ENCODE results near the gene WNT3. TPM values are rescaled to one million over a fixed set of nuclear protein-coding genes. Genes with fewer than 3 reads are reported as not detected.

Gene WNT3
- total and polyA plus RNA-seq, 4 donors, result 0.19 to 4.3 (median 2.7) TPM

- no peak overlapping the region for H3K9ac ChIP-seq (ENCODE audit: low read depth in 1 of 2, low read length in 2 of 2)
- H3K27ac ChIP-seq (ENCODE audit: low read depth in 1 of 2, low read length in 2 of 2), result no peak overlapping the region
- H3K9me3 ChIP-seq (ENCODE audit: control insufficient read depth in 4 of 4, low read length in 3 of 4), result no peaks in the 10 kb centered on the region
- H3K27me3 ChIP-seq (ENCODE audit: control insufficient read depth in 4 of 4, insufficient read depth in 4 of 4, low read length in 3 of 4), result no peaks in the 10 kb centered on the region
- no peak overlapping the region for H3K4me3 ChIP-seq (ENCODE audit: low read depth in 1 of 3, low read length in 3 of 3)
- TF ChIP-seq MAX (IDR thresholded peaks at IDR 0.05), result no peak
- TF ChIP-seq REST (IDR thresholded peaks at IDR 0.05), result no peak
- TF ChIP-seq FOXA2 (IDR thresholded peaks at IDR 0.05), result no peak
- TF ChIP-seq SP1 (IDR thresholded peaks at IDR 0.05), result no peak
- TF ChIP-seq YY1 (IDR thresholded peaks at IDR 0.05), result no peak
- TF ChIP-seq HNF4A (conservative IDR thresholded peaks at IDR 0.05), result no peak
- no peak for TF ChIP-seq RAD21 (IDR thresholded peaks at IDR 0.05)
- TF ChIP-seq JUND (IDR thresholded peaks at IDR 0.05), result no peak
- TF ChIP-seq HNF4G (IDR thresholded peaks at IDR 0.05), result no peak
- TF ChIP-seq GABPA (IDR thresholded peaks at IDR 0.05 in 1 of 2, conservative IDR thresholded peaks at IDR 0.05 in 1 of 2), result no peak
- TF ChIP-seq CTCF (IDR thresholded peaks at IDR 0.05; ENCODE audit: low read depth, low read length, missing input control), result no peak
- no peak for TF ChIP-seq ZBTB33 (IDR thresholded peaks at IDR 0.05)
- no peak for TF ChIP-seq ATF3 (IDR thresholded peaks at IDR 0.05)
- TF ChIP-seq NR2F2 (IDR thresholded peaks at IDR 0.05), result no peak
- H3K4me1 ChIP-seq (ENCODE audit: control insufficient read depth in 4 of 4, insufficient read depth in 4 of 4, low read length in 3 of 4), result peaks cover 10 to 25% (median 18%) of the 10 kb centered on the region in 4 donors
- no peak for DNase-seq (ENCODE audit: low spot score)
- peaks cover 0 to 10% (median 3%) of the 10 kb centered on the region in 4 donors for H3K36me3 ChIP-seq (ENCODE audit: control insufficient read depth in 4 of 4, insufficient read depth in 3 of 4, low read depth in 1 of 4, low read length in 3 of 4)
- whole genome bisulfite sequencing, result 96% methylated on average over 15 of the region's 15 CpGs
Measured at GRCh38 chr17:46768540-46768870, 50.0 kb downstream of the WNT3 start.
